Liver (tissue), 3 donors: ENCODE results near the gene TBX15.

ENCODE experiments used
- CTCF ChIP-seq: fragments of 150-350 bp; IDR thresholded peaks from 2 replicates; pipeline ENCODE4 v1.5.1; 2017; ENCODE audit warnings: improper control_type of control experiment, low read depth, low read length; ENCODE audit not compliant: missing input control
- EGR1 ChIP-seq, 2 donors: IDR thresholded peaks; 2 replicates each; pipeline ENCODE4 v1.6.1; 2016 to 2018; ENCODE audit warnings: antibody characterized with exemption in 2 of 2, low read depth in 2 of 2
- FOXA1 ChIP-seq: IDR thresholded peaks from 2 replicates; pipeline ENCODE4 v1.6.1; 2016; ENCODE audit warnings: antibody characterized with exemption
- GABPA ChIP-seq, 2 donors: IDR thresholded peaks in 1 of 2; conservative IDR thresholded peaks in 1 of 2; 2 replicates each; pipeline ENCODE4 v1.6.1; 2016; ENCODE audit warnings: antibody characterized with exemption in 2 of 2, mild to moderate bottlenecking in 1 of 2, moderate library complexity in 1 of 2
- HNF4G ChIP-seq: IDR thresholded peaks from 2 replicates; pipeline ENCODE4 v1.6.1; 2016; ENCODE audit warnings: antibody characterized with exemption
- JUND ChIP-seq, 2 donors: IDR thresholded peaks; 2 replicates each; pipeline ENCODE4 v1.6.1; 2016; ENCODE audit warnings: antibody characterized with exemption in 2 of 2
- RAD21 ChIP-seq, 2 donors: IDR thresholded peaks; 2 replicates each; pipeline ENCODE4 v1.6.1; 2016; ENCODE audit warnings: antibody characterized with exemption in 2 of 2, mild to moderate bottlenecking in 2 of 2
- REST ChIP-seq: IDR thresholded peaks from 2 replicates; pipeline ENCODE4 v1.6.1; 2016; ENCODE audit warnings: antibody characterized with exemption, mild to moderate bottlenecking
- SP1 ChIP-seq: IDR thresholded peaks from 2 replicates; pipeline ENCODE4 v1.6.1; 2018; ENCODE audit warnings: antibody characterized with exemption, mild to moderate bottlenecking
- TAF1 ChIP-seq: conservative IDR thresholded peaks from 2 replicates; pipeline ENCODE4 v1.6.1; 2016; ENCODE audit warnings: antibody characterized with exemption, mild to moderate bottlenecking
- YY1 ChIP-seq: IDR thresholded peaks from 2 replicates; pipeline ENCODE4 v1.6.1; 2016; ENCODE audit warnings: antibody characterized with exemption, mild to moderate bottlenecking
- ZBTB33 ChIP-seq: IDR thresholded peaks from 2 replicates; pipeline ENCODE4 v1.6.1; 2016; ENCODE audit warnings: antibody characterized with exemption
- donor health status: healthy.
- donor health status: healthy.

GRCh38 chr1:118984722-118985639, 3.2 kb downstream of the TBX15 start:
- TF ChIP-seq CTCF (no peak), SP1 (no peak), YY1 (no peak), JUND (IDR thresholded peaks at IDR 0.05) (no peak), RAD21 (IDR thresholded peaks at IDR 0.05) (no peak), REST (no peak), EGR1 (IDR thresholded peaks at IDR 0.05; ENCODE audit: low read depth in 2 of 2) (no peak), ZBTB33 (no peak), TAF1 (no peak), FOXA1 (no peak), HNF4G (no peak), GABPA (IDR thresholded peaks at IDR 0.05 in 1 of 2, conservative IDR thresholded peaks at IDR 0.05 in 1 of 2) (no peak)
